ENCODE data around the gene WFS1. TPM values are rescaled to one million over a fixed set of nuclear protein-coding genes. Genes with fewer than 3 reads are reported as not detected.

The WFS1 gene
- total and polyA plus RNA-seq, 9 donors, result 10.5 to 28.2 (median 23.7) TPM

DNA sequence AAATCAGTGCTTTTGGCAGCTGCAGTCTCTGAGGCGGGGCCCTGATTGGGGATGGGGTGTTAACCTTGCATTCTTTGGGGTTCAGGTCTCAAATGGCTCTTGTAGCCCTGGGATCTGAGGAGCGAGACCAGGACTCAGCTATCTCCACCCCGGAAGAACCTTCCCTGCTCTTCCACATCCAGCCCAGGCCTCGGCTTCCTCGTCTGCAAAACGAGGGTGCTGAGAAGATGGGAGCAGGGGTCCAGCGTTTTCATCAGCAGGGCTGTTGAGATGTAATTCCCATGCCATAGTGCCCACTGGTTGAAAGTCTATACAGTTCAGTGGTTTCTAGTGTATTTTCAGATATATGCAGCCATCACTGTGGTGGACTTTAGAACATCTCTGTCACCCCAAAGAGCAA is 34.6 kb upstream of the WFS1 start:
- no peak overlapping the region for H3K27ac ChIP-seq (ENCODE audit: low read length)
- H3K4me3 ChIP-seq (ENCODE audit: low read length), result no peak overlapping the region
- peaks cover 14% of the 10 kb centered on the region for H3K27me3 ChIP-seq (ENCODE audit: control insufficient read depth, insufficient read depth, low read length)
- 80% methylated on average over 1 of the region's 7 CpGs for WGBS (ENCODE audit: insufficient coverage)
- no peak for DNase-seq
- H3K4me1 ChIP-seq (ENCODE audit: control insufficient read depth, insufficient read depth, low read length), result no peaks in the 10 kb centered on the region
- H3K9me3 ChIP-seq (replicated peaks; ENCODE audit: control insufficient read depth, low read depth, low read length), result no peaks in the 10 kb centered on the region
- no peaks in the 10 kb centered on the region for H3K36me3 ChIP-seq (ENCODE audit: control insufficient read depth, insufficient read depth, low read length)

DNA sequence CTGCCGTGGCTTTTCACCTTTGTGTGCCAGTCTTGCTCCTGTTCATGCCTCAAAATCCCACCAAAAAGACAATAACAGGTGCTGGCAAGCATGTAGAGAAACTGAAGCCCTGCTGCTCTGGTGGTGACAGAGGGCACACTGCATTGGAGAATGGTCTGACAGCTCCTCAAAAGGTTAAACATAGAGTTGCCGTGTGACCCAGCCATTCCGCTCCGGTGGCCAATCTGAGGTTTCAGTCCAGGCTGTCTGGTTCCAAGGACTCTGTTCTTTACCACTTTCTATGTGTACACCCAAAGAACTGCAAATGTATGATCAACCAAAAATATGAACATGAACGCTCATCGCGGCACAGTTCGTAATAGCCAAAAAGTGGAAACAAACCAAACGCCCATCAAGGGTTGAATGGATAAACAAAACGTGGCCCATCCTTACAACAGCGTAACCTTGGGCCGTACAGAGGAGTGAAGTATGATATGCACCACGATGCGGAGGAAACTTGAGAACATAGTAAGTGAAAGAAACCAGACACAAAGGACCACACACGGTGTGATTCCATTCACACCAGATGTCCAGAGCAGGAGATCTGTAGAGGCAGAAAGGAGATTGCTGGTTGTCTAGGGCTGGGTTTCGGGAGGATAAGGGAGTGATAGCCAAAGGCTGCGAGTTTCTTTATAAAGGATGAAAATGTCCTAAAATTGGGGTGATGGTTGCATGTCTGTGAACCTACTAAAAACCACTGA is 33.6 kb upstream of the WFS1 start:
- H3K27ac ChIP-seq (ENCODE audit: low read length), result no peak overlapping the region
- H3K4me3 ChIP-seq (ENCODE audit: low read length), result no peak overlapping the region
- no peak for DNase-seq
- no peaks in the 10 kb centered on the region for H3K9me3 ChIP-seq (replicated peaks; ENCODE audit: control insufficient read depth, low read depth, low read length)
- H3K27me3 ChIP-seq (ENCODE audit: control insufficient read depth, insufficient read depth, low read length), result peaks cover 14% of the 10 kb centered on the region
- 47% methylated on average over 11 of the region's 17 CpGs for WGBS (ENCODE audit: insufficient coverage)
- no peaks in the 10 kb centered on the region for H3K4me1 ChIP-seq (ENCODE audit: control insufficient read depth, insufficient read depth, low read length)
- H3K36me3 ChIP-seq (ENCODE audit: control insufficient read depth, insufficient read depth, low read length), result no peaks in the 10 kb centered on the region

GRCh38 chr4:6236816-6237390 is 32.7 kb upstream of the WFS1 start:
- no peak for DNase-seq
- Histone ChIP-seq H3K27me3 (ENCODE audit: control insufficient read depth, insufficient read depth, low read length) (peaks cover 14% of the 10 kb centered on the region), H3K36me3 (ENCODE audit: control insufficient read depth, insufficient read depth, low read length) (no peaks in the 10 kb centered on the region), H3K4me3 (ENCODE audit: low read length) (no peak overlapping the region), H3K27ac (ENCODE audit: low read length) (no peak overlapping the region), H3K4me1 (ENCODE audit: control insufficient read depth, insufficient read depth, low read length) (no peaks in the 10 kb centered on the region), H3K9me3 (replicated peaks; ENCODE audit: control insufficient read depth, low read depth, low read length) (no peaks in the 10 kb centered on the region)
- 72% methylated on average over 7 of the region's 12 CpGs for WGBS (ENCODE audit: insufficient coverage)

DNA sequence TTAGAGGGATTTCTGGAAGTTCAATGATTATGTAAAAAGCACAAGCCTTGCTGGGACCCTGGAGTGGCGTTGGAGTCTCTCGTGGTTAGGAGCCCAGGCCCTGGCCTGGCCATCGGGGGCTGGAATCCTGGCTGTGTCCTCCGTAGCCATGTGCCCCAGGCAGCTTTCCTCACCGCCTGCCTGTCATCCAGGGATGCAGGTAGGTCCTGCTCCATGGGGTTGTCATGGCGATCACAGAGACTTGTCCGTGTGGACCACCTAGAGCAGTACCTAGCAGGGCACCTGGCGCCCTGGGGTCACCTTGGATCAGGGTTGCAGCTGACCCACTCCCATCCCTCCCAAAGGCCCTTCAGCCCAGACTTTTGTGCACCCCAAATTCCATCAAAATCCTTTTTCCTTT is 30.2 kb upstream of the WFS1 start:
- H3K4me3 ChIP-seq (ENCODE audit: low read length), result no peak overlapping the region
- no peak overlapping the region for H3K27ac ChIP-seq (ENCODE audit: low read length)
- peaks cover 26% of the 10 kb centered on the region for H3K27me3 ChIP-seq (ENCODE audit: control insufficient read depth, insufficient read depth, low read length)
- 80% methylated on average over 6 of the region's 8 CpGs for WGBS (ENCODE audit: insufficient coverage)
- H3K36me3 ChIP-seq (ENCODE audit: control insufficient read depth, insufficient read depth, low read length), result no peaks in the 10 kb centered on the region
- no peak for DNase-seq
- no peaks in the 10 kb centered on the region for H3K4me1 ChIP-seq (ENCODE audit: control insufficient read depth, insufficient read depth, low read length)
- H3K9me3 ChIP-seq (replicated peaks; ENCODE audit: control insufficient read depth, low read depth, low read length), result no peaks in the 10 kb centered on the region

DNA sequence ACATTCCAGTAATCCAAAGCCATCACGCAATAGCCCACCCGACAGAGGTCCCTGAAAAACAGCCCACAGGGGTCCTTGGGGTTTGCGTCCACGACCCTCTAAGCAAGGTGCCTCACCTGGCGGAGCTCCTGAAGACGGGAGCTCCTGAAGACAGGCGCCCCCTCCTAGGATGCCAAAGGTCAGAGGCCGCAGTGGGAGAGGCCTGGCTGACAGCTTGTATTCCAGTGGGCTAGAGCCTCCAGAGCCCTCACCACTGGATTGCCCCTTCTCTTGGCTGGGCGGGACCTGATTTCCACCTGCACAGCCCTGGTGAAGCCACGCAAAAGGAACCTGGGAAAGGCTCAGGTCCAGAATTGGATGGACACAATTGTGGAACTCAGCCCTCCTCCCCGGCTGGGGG is 29.7 kb upstream of the WFS1 start:
- H3K4me3 ChIP-seq (ENCODE audit: low read length), result no peak overlapping the region
- H3K27me3 ChIP-seq (ENCODE audit: control insufficient read depth, insufficient read depth, low read length), result peaks cover 29% of the 10 kb centered on the region
- no peak for DNase-seq
- no peak overlapping the region for H3K27ac ChIP-seq (ENCODE audit: low read length)
- WGBS (ENCODE audit: insufficient coverage), result 78% methylated on average over 11 of the region's 11 CpGs
- H3K4me1 ChIP-seq (ENCODE audit: control insufficient read depth, insufficient read depth, low read length), result no peaks in the 10 kb centered on the region
- no peaks in the 10 kb centered on the region for H3K36me3 ChIP-seq (ENCODE audit: control insufficient read depth, insufficient read depth, low read length)
- H3K9me3 ChIP-seq (replicated peaks; ENCODE audit: control insufficient read depth, low read depth, low read length), result no peaks in the 10 kb centered on the region

- H3K27me3 ChIP-seq (ENCODE audit: control insufficient read depth, insufficient read depth, low read length), result peaks cover 34% of the 10 kb centered on the region
- H3K36me3 ChIP-seq (ENCODE audit: control insufficient read depth, insufficient read depth, low read length), result no peaks in the 10 kb centered on the region
- H3K27ac ChIP-seq (ENCODE audit: low read length), result no peak overlapping the region
- no peak overlapping the region for H3K4me3 ChIP-seq (ENCODE audit: low read length)
- H3K9me3 ChIP-seq (replicated peaks; ENCODE audit: control insufficient read depth, low read depth, low read length), result no peaks in the 10 kb centered on the region
- H3K4me1 ChIP-seq (ENCODE audit: control insufficient read depth, insufficient read depth, low read length), result peaks cover 4% of the 10 kb centered on the region
- WGBS (ENCODE audit: insufficient coverage), result 82% methylated on average over 13 of the region's 16 CpGs
- no peak for DNase-seq
These were observed 28.4 kb upstream of the WFS1 start for GRCh38 chr4:6241062-6241845.

DNA sequence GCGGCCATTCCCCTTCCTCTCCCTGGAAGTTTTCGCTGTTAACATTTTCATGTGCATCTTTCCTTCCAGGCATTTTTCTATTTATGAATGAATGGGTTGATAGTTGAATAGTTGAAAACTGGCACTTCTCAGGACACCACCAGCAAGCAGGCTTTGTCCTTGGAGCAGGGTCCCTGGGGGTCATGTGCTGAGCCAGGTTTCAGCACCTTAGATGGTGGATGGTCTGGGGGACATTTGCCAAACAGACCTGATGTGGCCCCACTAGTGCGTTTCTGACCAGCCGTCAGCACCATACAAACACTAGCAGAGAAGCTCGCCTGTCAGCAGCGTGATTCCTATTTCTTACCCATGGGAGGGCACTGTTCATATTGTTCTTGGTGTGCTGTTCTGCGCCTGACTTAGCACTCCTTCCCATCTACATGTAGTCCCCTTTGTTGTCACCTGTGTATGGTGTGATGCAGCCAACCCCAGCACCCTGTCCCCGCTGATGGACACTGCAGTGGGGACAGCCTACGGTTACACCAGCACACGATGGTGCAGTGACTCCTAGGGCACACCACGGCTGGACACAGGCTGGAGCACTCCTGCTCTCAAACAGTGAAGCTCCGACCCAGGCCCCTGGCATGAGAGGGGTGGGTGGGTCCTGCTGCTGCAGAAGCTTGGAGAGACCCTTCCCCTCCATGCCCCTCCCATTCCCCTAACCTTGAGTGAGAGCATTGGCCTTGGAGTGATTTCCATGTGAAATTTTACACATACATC is 27.2 kb upstream of the WFS1 start:
- no peak overlapping the region for H3K4me3 ChIP-seq (ENCODE audit: low read length)
- no peaks in the 10 kb centered on the region for H3K9me3 ChIP-seq (replicated peaks; ENCODE audit: control insufficient read depth, low read depth, low read length)
- H3K27ac ChIP-seq (ENCODE audit: low read length), result no peak overlapping the region
- H3K36me3 ChIP-seq (ENCODE audit: control insufficient read depth, insufficient read depth, low read length), result no peaks in the 10 kb centered on the region
- H3K27me3 ChIP-seq (ENCODE audit: control insufficient read depth, insufficient read depth, low read length), result peaks cover 34% of the 10 kb centered on the region
- peaks cover 4% of the 10 kb centered on the region for H3K4me1 ChIP-seq (ENCODE audit: control insufficient read depth, insufficient read depth, low read length)
- DNase-seq, result no peak
- WGBS (ENCODE audit: insufficient coverage), result 81% methylated on average over 6 of the region's 12 CpGs

- Histone ChIP-seq H3K36me3 (ENCODE audit: control insufficient read depth, insufficient read depth, low read length) (no peaks in the 10 kb centered on the region), H3K27ac (ENCODE audit: low read length) (no peak overlapping the region), H3K4me1 (ENCODE audit: control insufficient read depth, insufficient read depth, low read length) (peaks cover 4% of the 10 kb centered on the region), H3K27me3 (ENCODE audit: control insufficient read depth, insufficient read depth, low read length) (peaks cover 52% of the 10 kb centered on the region), H3K9me3 (replicated peaks; ENCODE audit: control insufficient read depth, low read depth, low read length) (no peaks in the 10 kb centered on the region), H3K4me3 (ENCODE audit: low read length) (peak overlapping the region; percentile 32)
- peak; percentile 25 for DNase-seq
- WGBS (ENCODE audit: insufficient coverage), result 10% methylated on average over 63 of the region's 67 CpGs
These were observed 24.1 kb upstream of the WFS1 start for GRCh38 chr4:6245246-6246169.

DNA sequence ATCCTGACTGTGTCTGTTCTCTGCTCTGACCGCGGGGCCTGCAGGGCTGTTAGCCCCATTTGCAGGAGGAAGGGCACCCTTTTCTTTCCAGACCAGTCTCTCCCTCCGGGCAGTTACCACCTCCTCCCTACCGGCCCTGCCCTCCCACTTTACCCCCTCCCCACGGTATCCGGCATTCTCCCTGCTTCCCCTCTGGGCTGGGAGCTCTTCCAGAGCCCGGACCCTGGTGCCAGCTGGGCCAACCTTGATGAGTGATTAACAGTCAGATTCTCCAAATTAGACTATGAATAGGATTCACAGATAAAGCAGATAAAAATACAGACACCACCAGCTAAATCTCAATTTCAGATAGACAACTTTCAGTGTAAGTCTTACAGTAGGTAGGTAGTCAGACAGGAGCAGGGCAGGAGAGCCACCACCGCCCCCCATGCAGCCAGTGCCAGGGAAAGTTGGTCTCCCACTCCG is 23.4 kb upstream of the WFS1 start:
- peaks cover 53% of the 10 kb centered on the region for H3K27me3 ChIP-seq (ENCODE audit: control insufficient read depth, insufficient read depth, low read length)
- DNase-seq, result no peak
- H3K9me3 ChIP-seq (replicated peaks; ENCODE audit: control insufficient read depth, low read depth, low read length), result no peaks in the 10 kb centered on the region
- WGBS (ENCODE audit: insufficient coverage), result 56% methylated on average over 7 of the region's 9 CpGs
- H3K4me3 ChIP-seq (ENCODE audit: low read length), result no peak overlapping the region
- H3K27ac ChIP-seq (ENCODE audit: low read length), result no peak overlapping the region
- H3K36me3 ChIP-seq (ENCODE audit: control insufficient read depth, insufficient read depth, low read length), result no peaks in the 10 kb centered on the region
- H3K4me1 ChIP-seq (ENCODE audit: control insufficient read depth, insufficient read depth, low read length), result peaks cover 4% of the 10 kb centered on the region

All from muscle of leg (tissue), 11 donors.